Activated T-helper 2 cell treated with anti-CD3 and anti-CD28 coated beads, Interferon-gamma antibody, Interleukin-2, Interleukin-4, amounts not matched to agents 10 μg/mL and 5 μg/mL and 100 μg/mL, durations not matched to agents 14 hours and 24 hours and 36 hours (primary cell): Measurements from ENCODE around the gene GCNT2. TPM values are rescaled to one million over a fixed set of nuclear protein-coding genes. Genes with fewer than 3 reads are reported as not detected.

Source experiments
- DNase-seq: peaks from one replicate; pipeline ENCODE4 v3.0.0; 2021; ENCODE audit warnings: low spot score
- H3K27ac Mint-ChIP-seq: one replicate; pipeline ENCODE4 v1.8.0; 2021; ENCODE audit warnings: mixed read lengths
- H3K27me3 Mint-ChIP-seq: one replicate; pipeline ENCODE4 v1.8.0; 2021; ENCODE audit warnings: low read depth, mixed read lengths
- H3K36me3 Mint-ChIP-seq: one replicate; pipeline ENCODE4 v1.8.0; 2021; ENCODE audit warnings: low read depth, mixed read lengths
- H3K4me1 Mint-ChIP-seq: one replicate; pipeline ENCODE4 v1.8.0; 2021; ENCODE audit warnings: low read depth, mixed read lengths
- H3K4me3 Mint-ChIP-seq: one replicate; pipeline ENCODE4 v1.8.0; 2021; ENCODE audit warnings: low read depth, mild to moderate bottlenecking, moderate library complexity, mixed read lengths
- H3K9me3 Mint-ChIP-seq: one replicate; pipeline ENCODE4 v1.8.0; 2021; ENCODE audit warnings: mixed read lengths
- intact Hi-C: fragments of 100-400 bp; cut with micrococcal nuclease; formaldehyde crosslinking; loops from one replicate; pipeline ENCODE4 v1.15.1; 2023
- total RNA-seq: library from RNA; stranded (reverse); gene quantifications from 2 replicates; pipeline ENCODE4 v1.2.3, GENCODE V29; 2022

GCNT2 gene
- total RNA-seq, 1 donor from 2014 or later = 2.8 TPM

- Mint-ChIP-seq H3K4me1 (no peaks in the 10 kb centered on the region), H3K4me3 (no peak overlapping the region), H3K9me3 (no peaks in the 10 kb centered on the region), H3K27me3 (no peaks in the 10 kb centered on the region), H3K27ac (no peak overlapping the region), H3K36me3 (no peaks in the 10 kb centered on the region)
- intact Hi-C loops = no loop called here
- no peak for DNase-seq
Observed at GRCh38 chr6:10541591-10541990, 20.4 kb downstream of the GCNT2 start.

GRCh38 chr6:10542213-10542612, 21.1 kb downstream of the GCNT2 start:
- intact Hi-C loops = no loop called here
- Mint-ChIP-seq H3K36me3 (no peaks in the 10 kb centered on the region), H3K27ac (no peak overlapping the region), H3K4me3 (no peak overlapping the region), H3K9me3 (no peaks in the 10 kb centered on the region), H3K27me3 (peaks cover 3% of the 10 kb centered on the region), H3K4me1 (no peaks in the 10 kb centered on the region)
- DNase-seq = no peak

GRCh38 chr6:10543488-10543887, 22.3 kb downstream of the GCNT2 start:
- peaks cover 3% of the 10 kb centered on the region for H3K27me3 Mint-ChIP-seq
- no peaks in the 10 kb centered on the region for H3K4me1 Mint-ChIP-seq
- H3K4me3 Mint-ChIP-seq = no peak overlapping the region
- no peaks in the 10 kb centered on the region for H3K9me3 Mint-ChIP-seq
- H3K27ac Mint-ChIP-seq = no peak overlapping the region
- H3K36me3 Mint-ChIP-seq = no peaks in the 10 kb centered on the region
- intact Hi-C loops = no loop called here
- no peak for DNase-seq

GRCh38 chr6:10545482-10545881, 24.3 kb downstream of the GCNT2 start:
- intact Hi-C loops = no loop called here
- Mint-ChIP-seq H3K36me3 (no peaks in the 10 kb centered on the region), H3K9me3 (no peaks in the 10 kb centered on the region), H3K27me3 (peaks cover 3% of the 10 kb centered on the region), H3K4me1 (no peaks in the 10 kb centered on the region), H3K4me3 (no peak overlapping the region), H3K27ac (no peak overlapping the region)
- DNase-seq = no peak

- no peaks in the 10 kb centered on the region for H3K9me3 Mint-ChIP-seq
- no peak for DNase-seq
- H3K27me3 Mint-ChIP-seq = peaks cover 3% of the 10 kb centered on the region
- no peaks in the 10 kb centered on the region for H3K4me1 Mint-ChIP-seq
- H3K36me3 Mint-ChIP-seq = no peaks in the 10 kb centered on the region
- no peak overlapping the region for H3K4me3 Mint-ChIP-seq
- intact Hi-C loops = no loop called here
- H3K27ac Mint-ChIP-seq = no peak overlapping the region
Observed at GRCh38 chr6:10547809-10548208, 26.7 kb downstream of the GCNT2 start.

GRCh38 chr6:10550764-10551163, 29.6 kb downstream of the GCNT2 start:
- H3K4me3 Mint-ChIP-seq = no peak overlapping the region
- H3K27ac Mint-ChIP-seq = no peak overlapping the region
- no peaks in the 10 kb centered on the region for H3K9me3 Mint-ChIP-seq
- intact Hi-C loops = no loop called here
- no peak for DNase-seq
- no peaks in the 10 kb centered on the region for H3K4me1 Mint-ChIP-seq
- no peaks in the 10 kb centered on the region for H3K36me3 Mint-ChIP-seq
- H3K27me3 Mint-ChIP-seq = peaks cover 3% of the 10 kb centered on the region

- H3K36me3 Mint-ChIP-seq = no peaks in the 10 kb centered on the region
- no peaks in the 10 kb centered on the region for H3K4me1 Mint-ChIP-seq
- intact Hi-C loops = no loop called here
- H3K4me3 Mint-ChIP-seq = no peak overlapping the region
- no peak for DNase-seq
- no peak overlapping the region for H3K27ac Mint-ChIP-seq
- H3K27me3 Mint-ChIP-seq = no peaks in the 10 kb centered on the region
- no peaks in the 10 kb centered on the region for H3K9me3 Mint-ChIP-seq
Observed at GRCh38 chr6:10552270-10552810, 31.2 kb downstream of the GCNT2 start.

GRCh38 chr6:10553871-10554270, 32.7 kb downstream of the GCNT2 start:
- intact Hi-C loops = no loop called here

GRCh38 chr6:10554826-10555225, 33.7 kb downstream of the GCNT2 start:
- Mint-ChIP-seq H3K4me1 (no peaks in the 10 kb centered on the region), H3K36me3 (no peaks in the 10 kb centered on the region), H3K9me3 (no peaks in the 10 kb centered on the region), H3K27me3 (no peaks in the 10 kb centered on the region), H3K4me3 (no peak overlapping the region), H3K27ac (no peak overlapping the region)
- DNase-seq = no peak
- intact Hi-C loops = no loop called here

More at GRCh38 chr6:10553871-10554270, 32.7 kb downstream of the GCNT2 start:
- Mint-ChIP-seq H3K27ac (no peak overlapping the region), H3K4me1 (no peaks in the 10 kb centered on the region), H3K36me3 (no peaks in the 10 kb centered on the region), H3K9me3 (no peaks in the 10 kb centered on the region), H3K4me3 (no peak overlapping the region), H3K27me3 (no peaks in the 10 kb centered on the region)
- no peak for DNase-seq

GRCh38 chr6:10555625-10556309, 34.6 kb downstream of the GCNT2 start:
- Mint-ChIP-seq H3K27me3 (no peaks in the 10 kb centered on the region), H3K36me3 (no peaks in the 10 kb centered on the region), H3K4me1 (no peaks in the 10 kb centered on the region), H3K9me3 (no peaks in the 10 kb centered on the region), H3K27ac (no peak overlapping the region), H3K4me3 (no peak overlapping the region)
- intact Hi-C loops = no loop called here
- no peak for DNase-seq

- DNase-seq = no peak
- Mint-ChIP-seq H3K36me3 (no peaks in the 10 kb centered on the region), H3K27ac (no peak overlapping the region), H3K4me3 (no peak overlapping the region), H3K9me3 (no peaks in the 10 kb centered on the region), H3K4me1 (no peaks in the 10 kb centered on the region), H3K27me3 (no peaks in the 10 kb centered on the region)
- intact Hi-C loops = no loop called here
Observed at GRCh38 chr6:10556589-10556988, 35.4 kb downstream of the GCNT2 start.

- no peak for DNase-seq
- H3K9me3 Mint-ChIP-seq = no peaks in the 10 kb centered on the region
- intact Hi-C loops = no loop called here
- H3K27me3 Mint-ChIP-seq = no peaks in the 10 kb centered on the region
- no peak overlapping the region for H3K4me3 Mint-ChIP-seq
- no peak overlapping the region for H3K27ac Mint-ChIP-seq
- H3K4me1 Mint-ChIP-seq = no peaks in the 10 kb centered on the region
- no peaks in the 10 kb centered on the region for H3K36me3 Mint-ChIP-seq
Observed at GRCh38 chr6:10556992-10557391, 35.8 kb downstream of the GCNT2 start.

GRCh38 chr6:10557913-10558312, 36.8 kb downstream of the GCNT2 start:
- no peaks in the 10 kb centered on the region for H3K27me3 Mint-ChIP-seq
- H3K4me3 Mint-ChIP-seq = no peak overlapping the region
- H3K4me1 Mint-ChIP-seq = no peaks in the 10 kb centered on the region
- intact Hi-C loops = no loop called here
- no peaks in the 10 kb centered on the region for H3K36me3 Mint-ChIP-seq
- no peaks in the 10 kb centered on the region for H3K9me3 Mint-ChIP-seq
- no peak overlapping the region for H3K27ac Mint-ChIP-seq
- DNase-seq = no peak
